NCI-H2196 (cell line): ENCODE results near the gene DLGAP1.
"Not testable (repeated sequence)": the region's sequence is repeated elsewhere in the genome, so short reads cannot be mapped to it uniquely, and the experiment has no call there.

Experiments
- DNase-seq: peaks from one replicate; lab custom pipeline; 2025; ENCODE audit not compliant: unreplicated experiment; lab: John Stamatoyannopoulos, UW

The DLGAP1 gene

DNA sequence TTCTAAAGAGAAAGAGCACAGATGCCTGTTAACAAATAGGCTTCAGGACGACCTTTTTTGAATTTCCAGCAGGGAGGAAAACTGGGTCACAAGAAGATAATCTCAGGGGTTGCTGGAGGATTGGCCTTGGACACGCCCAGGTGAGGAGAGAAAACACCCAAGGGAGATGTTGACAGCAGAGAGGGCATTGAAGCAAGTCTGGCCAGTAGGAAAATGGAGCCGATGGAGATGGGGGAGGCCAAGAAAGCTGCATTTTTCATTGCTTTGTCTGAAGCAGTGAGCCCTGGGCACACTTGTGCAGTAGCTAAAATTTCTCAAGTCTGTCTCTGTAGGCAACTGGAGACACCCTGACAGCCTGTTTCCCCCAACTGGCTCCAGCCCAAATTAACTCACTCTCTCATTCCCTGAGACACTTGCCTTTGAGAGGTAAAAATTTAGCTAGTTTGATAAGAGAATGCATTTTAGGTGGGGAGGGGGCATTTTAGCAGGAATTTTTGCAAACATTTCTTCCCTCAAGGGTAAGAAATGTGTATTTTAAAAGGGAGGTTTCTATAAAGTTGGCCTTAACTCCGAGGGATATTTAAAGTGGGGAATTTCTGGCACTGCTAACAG, 839.6 kb downstream of the DLGAP1 start:
- DNase-seq = no peak

GRCh38 chr18:3612315-3612714, 842.8 kb downstream of the DLGAP1 start:
- peak; percentile 54 for DNase-seq

GRCh38 chr18:3611313-3612090, 843.6 kb downstream of the DLGAP1 start:
- no peak for DNase-seq

DNA sequence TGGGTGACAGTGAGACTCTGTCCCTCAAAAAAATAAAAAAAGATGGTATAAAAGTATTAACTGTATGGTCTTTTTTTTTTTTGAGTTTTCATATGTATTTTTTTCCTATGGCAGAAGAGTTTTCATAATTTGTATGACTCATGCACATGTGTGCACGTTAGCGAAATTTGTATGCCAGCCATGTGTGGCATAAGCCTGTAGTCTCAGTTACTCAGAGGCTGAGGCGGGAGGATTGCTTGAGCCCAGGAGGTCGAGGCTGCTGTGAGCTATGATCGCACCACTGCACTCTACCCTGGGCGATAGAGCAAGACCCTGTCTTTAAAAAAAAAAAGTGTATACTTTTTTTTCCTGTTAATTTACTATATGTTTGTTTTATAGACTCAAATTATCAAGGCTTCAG, 844.3 kb downstream of the DLGAP1 start:
- DNase-seq = no peak

- no peak for DNase-seq
Measured at GRCh38 chr18:3610188-3610708, 844.9 kb downstream of the DLGAP1 start.

DNA sequence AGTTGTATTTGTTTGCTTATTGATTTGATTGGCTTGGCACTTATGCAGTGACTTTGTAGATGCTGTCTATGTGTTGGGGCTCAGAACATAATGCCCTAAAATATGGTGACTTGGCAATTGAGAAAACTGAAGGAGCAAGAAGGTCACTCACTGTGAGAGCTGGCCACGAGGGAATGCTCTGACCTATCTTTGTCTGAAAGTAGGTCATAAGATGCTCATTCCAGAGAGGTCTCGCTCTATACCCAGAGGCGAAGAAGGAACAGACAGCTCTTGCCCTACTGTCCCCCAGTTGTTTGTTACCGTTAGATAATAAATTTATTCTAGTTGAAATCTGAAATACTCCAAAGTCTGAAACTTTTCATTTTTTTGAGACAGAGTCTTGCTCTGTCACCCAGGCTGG, 846.6 kb downstream of the DLGAP1 start:
- no peak for DNase-seq

- not testable (repeated sequence) for DNase-seq
Measured at GRCh38 chr18:3608099-3608453, 847.0 kb downstream of the DLGAP1 start.

DNA sequence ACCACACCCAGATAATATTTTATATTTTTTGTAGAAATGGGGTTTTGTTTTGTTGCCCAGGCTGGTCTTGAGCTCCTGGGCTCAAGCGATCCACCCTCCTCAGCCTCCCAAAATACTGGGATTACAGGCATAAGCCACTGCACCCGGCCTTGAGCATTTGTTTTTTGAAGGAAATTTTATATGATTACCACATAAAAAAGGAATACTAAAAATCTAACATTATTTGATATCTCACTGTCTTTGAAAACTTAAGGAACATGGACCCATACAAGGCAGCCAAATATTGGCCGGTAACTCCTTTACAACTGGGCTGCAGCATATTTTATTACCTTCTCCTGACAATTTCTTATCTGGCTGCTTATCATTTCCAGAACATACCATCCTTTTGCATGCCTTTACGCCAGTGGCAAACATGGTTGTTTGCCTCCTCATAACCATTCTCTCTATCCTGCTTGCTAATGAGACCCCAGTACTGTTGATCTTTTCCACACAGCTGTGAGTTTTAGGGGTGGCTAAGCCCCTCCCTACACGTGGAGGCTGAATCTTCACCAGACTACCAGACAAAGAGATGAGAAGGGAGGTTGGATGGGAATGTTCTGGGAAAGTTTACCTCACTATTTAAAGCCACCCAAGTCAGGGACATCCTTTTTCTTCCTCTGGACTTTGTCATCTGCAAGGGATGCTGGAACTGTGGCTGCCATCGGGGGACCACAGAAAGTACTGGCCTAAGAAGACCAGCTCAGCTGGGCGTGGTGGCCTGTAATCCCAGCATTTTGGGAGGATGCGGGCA, 847.6 kb downstream of the DLGAP1 start:
- no peak for DNase-seq

- not testable (repeated sequence) for DNase-seq
Measured at GRCh38 chr18:3606863-3607262, 848.2 kb downstream of the DLGAP1 start.

DNA sequence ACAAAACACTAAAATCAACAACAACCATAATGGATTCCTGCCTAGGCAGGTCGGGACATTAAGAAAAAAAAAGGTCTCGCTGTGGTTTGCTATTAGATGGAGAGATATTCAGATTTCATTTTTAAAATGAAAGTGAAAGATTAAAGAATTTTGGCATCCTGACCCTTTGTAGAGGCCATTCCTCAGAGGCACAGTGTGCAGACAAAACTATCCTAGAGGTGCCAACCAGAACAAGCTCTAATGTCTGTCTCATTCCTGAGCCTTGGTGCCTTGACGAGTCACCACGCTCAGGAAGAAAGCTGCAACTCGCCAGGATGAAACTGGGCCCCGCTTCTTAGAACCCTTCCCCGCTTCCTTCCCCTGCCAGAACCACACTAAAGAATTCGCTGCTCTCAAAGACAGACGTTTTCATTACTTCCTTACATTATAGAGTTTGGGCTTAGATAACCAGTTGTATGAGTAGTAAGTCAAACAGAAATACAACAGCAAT, 849.1 kb downstream of the DLGAP1 start:
- DNase-seq = no peak

GRCh38 chr18:3605486-3605952, 849.6 kb downstream of the DLGAP1 start:
- DNase-seq = no peak

- no peak for DNase-seq
Measured at GRCh38 chr18:3604498-3605408, 850.4 kb downstream of the DLGAP1 start.

DNA sequence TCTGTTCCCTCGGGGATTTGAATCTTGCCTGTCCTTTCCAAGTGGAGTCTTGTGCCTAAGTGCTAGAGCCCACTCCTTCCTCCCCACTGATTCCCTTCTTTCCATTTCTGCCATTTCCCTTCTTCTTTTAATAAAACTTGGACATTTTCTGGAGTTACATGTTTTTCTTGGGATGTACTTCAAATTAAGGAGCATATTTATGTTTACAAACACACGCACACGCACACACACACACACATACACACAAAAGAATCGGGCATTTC, 850.9 kb downstream of the DLGAP1 start:
- DNase-seq = no peak

DNA sequence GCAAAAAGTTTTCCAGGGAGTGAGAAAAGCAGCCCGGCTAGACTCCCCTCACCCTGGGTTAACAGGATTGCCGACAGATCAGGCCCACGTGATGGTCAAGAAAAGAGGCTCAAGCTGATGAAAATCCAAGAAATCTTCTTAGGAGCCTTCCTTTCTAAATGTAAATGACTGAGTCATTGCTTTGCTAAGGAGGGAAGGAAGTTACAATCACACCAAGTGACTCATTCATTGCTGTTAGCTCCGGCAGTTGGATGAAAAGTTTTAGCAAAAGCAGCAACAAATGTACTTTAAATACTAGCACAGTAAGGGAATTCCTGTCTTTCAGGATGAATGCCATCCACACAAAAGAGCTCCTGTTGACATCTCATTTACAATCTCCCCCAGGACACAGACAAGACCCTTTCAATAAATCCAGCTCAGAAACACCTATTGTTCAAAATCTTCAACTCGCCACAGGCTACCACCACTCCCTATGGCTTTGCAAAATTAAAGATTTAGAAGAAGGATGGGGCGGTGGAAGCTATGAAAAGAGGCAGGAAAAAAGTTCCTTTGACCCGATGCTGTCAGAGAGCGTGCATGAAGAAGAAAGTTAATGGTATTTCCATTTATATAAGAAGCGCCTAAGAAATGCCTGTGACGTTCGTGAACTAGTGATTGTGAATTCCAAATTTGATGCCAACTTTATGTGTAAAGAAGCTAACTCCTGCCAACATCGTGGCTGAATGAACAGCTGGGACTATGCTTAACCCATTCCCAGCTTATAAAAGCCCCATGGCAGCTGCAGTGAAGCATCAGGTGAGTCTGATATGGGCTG, 851.5 kb downstream of the DLGAP1 start:
- peak; percentile 71 for DNase-seq

DNA sequence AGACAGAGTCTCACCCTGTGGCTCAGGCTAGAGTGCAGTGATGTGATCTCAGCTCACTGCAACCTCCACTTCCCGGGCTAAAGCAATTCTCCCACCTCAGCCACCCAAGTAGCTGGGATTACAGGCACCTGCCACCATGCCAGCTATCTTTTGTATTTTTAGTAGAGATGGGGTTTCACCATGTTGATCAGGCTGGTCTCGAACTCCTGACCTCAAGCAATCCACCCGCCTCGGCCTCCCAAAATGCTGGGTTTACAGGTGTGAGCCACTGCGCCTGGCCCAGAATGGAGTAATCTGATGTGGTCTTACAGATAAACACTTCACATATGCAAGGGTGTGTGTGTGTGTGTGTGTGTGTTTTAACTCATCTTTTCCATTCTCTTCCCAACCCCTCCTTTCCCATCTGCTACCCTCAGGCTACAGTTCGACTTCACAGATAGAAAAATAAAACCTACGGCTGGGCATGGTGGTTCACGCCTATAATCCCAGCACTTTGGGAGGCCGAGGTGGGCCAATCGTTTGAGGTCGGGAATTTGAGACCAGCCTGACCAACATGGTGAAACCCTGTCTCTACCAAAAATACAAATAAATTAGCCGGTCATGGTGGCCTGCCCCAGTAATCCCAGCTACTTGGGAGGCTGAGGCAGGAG, 853.9 kb downstream of the DLGAP1 start:
- not testable (repeated sequence) for DNase-seq

GRCh38 chr18:3599861-3600260, 855.2 kb downstream of the DLGAP1 start:
- no peak for DNase-seq

- no peak for DNase-seq
Measured at GRCh38 chr18:3599195-3599594, 855.9 kb downstream of the DLGAP1 start.

DNA sequence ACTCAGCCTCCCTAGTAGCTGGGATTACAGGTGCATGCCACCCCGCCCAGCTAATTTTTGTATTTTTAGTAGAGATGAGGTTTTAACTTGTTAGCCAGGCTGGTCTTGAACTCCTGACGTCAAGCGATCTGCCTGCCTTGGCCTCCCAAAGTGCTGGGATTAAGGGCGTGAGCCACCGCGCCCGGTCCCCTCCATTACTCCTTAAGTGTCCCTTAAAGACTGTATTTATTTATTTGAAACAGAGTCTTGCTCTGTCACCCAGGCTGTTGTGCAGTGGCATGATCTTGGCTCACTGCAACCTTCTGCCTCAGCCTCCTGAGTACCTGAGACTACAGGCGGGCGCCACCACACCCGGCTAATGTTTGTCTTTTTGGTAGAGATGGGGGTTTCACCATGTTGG, 856.5 kb downstream of the DLGAP1 start:
- DNase-seq = no peak
